ENCODE data around the gene SLC8A1. TPM values are rescaled to one million over a fixed set of nuclear protein-coding genes. Genes with fewer than 3 reads are reported as not detected.

SLC8A1 gene
- total RNA-seq, 1 experiment from 2014 or later: 1.7 TPM

DNA sequence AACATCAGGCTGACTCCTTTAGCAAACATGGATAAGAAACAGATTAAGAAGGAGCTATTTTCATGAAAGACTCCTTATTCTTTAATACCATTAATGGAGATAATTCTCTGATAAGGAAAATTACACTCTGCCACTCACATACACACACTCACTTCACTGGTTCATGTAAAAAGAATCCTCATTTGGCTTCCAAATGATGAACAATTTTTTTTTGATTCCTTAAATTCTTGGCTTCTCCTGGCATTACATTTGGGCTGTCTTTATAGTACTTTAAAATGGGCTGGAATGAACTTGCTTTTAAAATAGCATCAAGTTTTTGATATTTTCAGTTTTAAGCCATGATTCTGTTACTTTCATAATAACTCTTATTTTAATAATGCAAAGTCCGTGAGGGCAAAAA lies 328.6 kb downstream of the SLC8A1 start:
- Histone ChIP-seq H3K4ac (ENCODE audit: low read depth, low read length) (no peak overlapping the region), H3K56ac (ENCODE audit: insufficient read length, low read depth, low read length) (no peak overlapping the region), H3K23ac (ENCODE audit: insufficient read length, low read depth, low read length) (no peak overlapping the region), H4K8ac (replicated peaks; ENCODE audit: insufficient read length, low read depth, low read length) (no peak overlapping the region), H4K5ac (ENCODE audit: insufficient read length, low read depth, low read length) (no peak overlapping the region), H3K14ac (ENCODE audit: insufficient read depth, low read length) (no peak overlapping the region), H3K4me1 (ENCODE audit: insufficient read depth, low read length) (peaks cover 2% of the 10 kb centered on the region; the same call in 1 of the 2 replicates), H2BK12ac (ENCODE audit: insufficient read length, low read depth, low read length) (no peak overlapping the region), H3K9me3 (ENCODE audit: control insufficient read depth, low read depth, low read length) (no peaks in the 10 kb centered on the region), H3K27me3 (ENCODE audit: insufficient read depth, low read length) (no peaks in the 10 kb centered on the region), H2BK15ac (ENCODE audit: low read depth, low read length) (no peak overlapping the region), H3T11ph (ENCODE audit: low read length) (no peak overlapping the region), H2AFZ (ENCODE audit: low read length) (no peak overlapping the region), H2BK5ac (ENCODE audit: insufficient read length, low read length) (no peak overlapping the region), H2BK120ac (ENCODE audit: low read depth, low read length, poor library complexity, severe bottlenecking) (no peak overlapping the region), H2AK5ac (ENCODE audit: insufficient read length, low read length) (no peak overlapping the region), H3K18ac (ENCODE audit: insufficient read length, low read depth, low read length) (no peak overlapping the region), H3K4me2 (ENCODE audit: insufficient read depth, insufficient read length, low read length) (no peak overlapping the region), H2BK20ac (ENCODE audit: low read depth, low read length, poor library complexity, severe bottlenecking) (no peak overlapping the region), H3K27ac (ENCODE audit: insufficient read length, low read depth, low read length) (no peak overlapping the region), H3K79me2 (ENCODE audit: insufficient read depth, low read length) (no peaks in the 10 kb centered on the region), H3K9ac (ENCODE audit: extremely low read depth, insufficient read length, low read length) (no peak overlapping the region), H3K79me1 (ENCODE audit: insufficient read depth, low read depth, low read length, poor library complexity, severe bottlenecking) (no peaks in the 10 kb centered on the region), H3K23me2 (ENCODE audit: insufficient read length, low read depth, low read length, poor library complexity, severe bottlenecking) (no peaks in the 10 kb centered on the region), H4K20me1 (ENCODE audit: control insufficient read depth, insufficient read depth, insufficient read length) (no peaks in the 10 kb centered on the region), H4K91ac (ENCODE audit: insufficient read length, low read depth, low read length) (no peak overlapping the region)
- TF ChIP-seq, protein P1, sequence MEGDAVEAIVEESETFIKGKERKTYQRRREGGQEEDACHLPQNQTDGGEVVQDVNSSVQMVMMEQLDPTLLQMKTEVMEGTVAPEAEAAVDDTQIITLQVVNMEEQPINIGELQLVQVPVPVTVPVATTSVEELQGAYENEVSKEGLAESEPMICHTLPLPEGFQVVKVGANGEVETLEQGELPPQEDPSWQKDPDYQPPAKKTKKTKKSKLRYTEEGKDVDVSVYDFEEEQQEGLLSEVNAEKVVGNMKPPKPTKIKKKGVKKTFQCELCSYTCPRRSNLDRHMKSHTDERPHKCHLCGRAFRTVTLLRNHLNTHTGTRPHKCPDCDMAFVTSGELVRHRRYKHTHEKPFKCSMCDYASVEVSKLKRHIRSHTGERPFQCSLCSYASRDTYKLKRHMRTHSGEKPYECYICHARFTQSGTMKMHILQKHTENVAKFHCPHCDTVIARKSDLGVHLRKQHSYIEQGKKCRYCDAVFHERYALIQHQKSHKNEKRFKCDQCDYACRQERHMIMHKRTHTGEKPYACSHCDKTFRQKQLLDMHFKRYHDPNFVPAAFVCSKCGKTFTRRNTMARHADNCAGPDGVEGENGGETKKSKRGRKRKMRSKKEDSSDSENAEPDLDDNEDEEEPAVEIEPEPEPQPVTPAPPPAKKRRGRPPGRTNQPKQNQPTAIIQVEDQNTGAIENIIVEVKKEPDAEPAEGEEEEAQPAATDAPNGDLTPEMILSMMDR (conservative IDR thresholded peaks at IDR 0.05): no peak
- no peak overlapping the region for H3K27ac Mint-ChIP-seq
- no peaks in the 10 kb centered on the region for H3K36me3 Mint-ChIP-seq (ENCODE audit: insufficient read depth in 1 of 3, low read depth in 3 of 3)
- WGBS (ENCODE audit: extremely low coverage, insufficient read length, low lambda C conversion rate): no CpG with 5 or more reads among the region's 1 CpG
- DNase-seq: no peak
- no peak overlapping the region for H3K4me3 Mint-ChIP-seq
- no peaks in the 10 kb centered on the region for H3K9me3 Mint-ChIP-seq
- H3K4me1 Mint-ChIP-seq: peaks cover 3 to 8% of the 10 kb centered on the region in 2 experiments
- 0 out of 2 replicates have a peak, but pooled peaks cover 2% of the 10 kb centered on the region for H3K27me3 Mint-ChIP-seq (ENCODE audit: low read depth)

Data from H9 (cell line).